Colonic mucosa (tissue), 4 donors: ENCODE measurements around the gene STK33. TPM values are rescaled to one million over a fixed set of nuclear protein-coding genes. Genes with fewer than 3 reads are reported as not detected.

Source experiments
- DNase-seq: peaks from one replicate; pipeline ENCODE4 v3.0.0-alpha.2; 2020
- H3K27ac ChIP-seq: fragments of 200-600 bp; one replicate; pipeline ENCODE4 v1.8.0; 2021
- H3K27me3 ChIP-seq: fragments of 200-600 bp; one replicate; pipeline ENCODE4 v1.8.0; 2021
- H3K36me3 ChIP-seq: fragments of 200-600 bp; one replicate; pipeline ENCODE4 v1.8.0; 2021
- H3K4me1 ChIP-seq: fragments of 200-600 bp; one replicate; pipeline ENCODE4 v1.8.0; 2021; ENCODE audit warnings: mild to moderate bottlenecking
- H3K4me3 ChIP-seq: fragments of 200-600 bp; one replicate; pipeline ENCODE4 v1.8.0; 2021
- H3K9ac ChIP-seq, 2 donors: one replicate each; pipeline ENCODE4 v1.7.0; 2013; ENCODE audit warnings: control low read depth in 2 of 2, low read depth in 2 of 2, low read length in 2 of 2
- H3K9me3 ChIP-seq: fragments of 200-600 bp; one replicate; pipeline ENCODE4 v1.8.0; 2021
- intact Hi-C: fragments of 100-400 bp; cut with DNase I; formaldehyde crosslinking; loops from one replicate; pipeline ENCODE4 v1.14.1; 2022
- total RNA-seq, 2 donors: library from RNA; stranded (reverse); fragmentation: NEBNext Ultra II Directional in 1 of 2; extraction: Animal tissue kit (Norgen Biotek cat#: 25700) in 1 of 2; gene quantifications; one replicate each; pipeline ENCODE4 v1.2.1, GENCODE V29; 2021
- TF ChIP-seq, protein P1 (sequence below): fragments of 200-600 bp; IDR thresholded peaks from one replicate; pipeline ENCODE4 v1.8.0; 2022; ENCODE audit warnings: antibody characterized with exemption, mild to moderate bottlenecking
- donor health status: healthy.
- donor health status: DM: no; HTN: no; CAD: no.
- donor health status: DM: no; HTN: no; CAD: no.

Gene STK33
- total RNA-seq, 2 donors from 2014 or later, result 3.7 to 4.1 TPM

DNA sequence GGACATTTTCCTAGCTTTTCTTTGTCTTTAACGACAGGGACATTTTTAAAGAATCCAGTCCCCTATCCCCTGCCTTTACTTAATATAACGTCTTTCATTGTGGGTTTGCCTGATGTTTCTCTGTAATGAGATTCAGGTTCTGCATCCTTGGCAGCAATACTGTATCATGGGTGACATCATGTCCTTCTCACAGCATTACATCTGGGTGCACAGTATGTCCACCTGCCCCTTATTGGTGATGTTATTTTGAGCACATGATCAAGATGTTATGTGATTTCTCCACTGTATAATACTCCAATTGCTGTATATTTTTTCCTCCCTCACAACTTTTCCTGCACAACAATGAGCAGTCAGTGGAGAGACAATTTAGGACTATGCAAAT lies 9.7 kb upstream of the STK33 start:
- intact Hi-C loops, result no loop called here
- TF ChIP-seq, protein P1, sequence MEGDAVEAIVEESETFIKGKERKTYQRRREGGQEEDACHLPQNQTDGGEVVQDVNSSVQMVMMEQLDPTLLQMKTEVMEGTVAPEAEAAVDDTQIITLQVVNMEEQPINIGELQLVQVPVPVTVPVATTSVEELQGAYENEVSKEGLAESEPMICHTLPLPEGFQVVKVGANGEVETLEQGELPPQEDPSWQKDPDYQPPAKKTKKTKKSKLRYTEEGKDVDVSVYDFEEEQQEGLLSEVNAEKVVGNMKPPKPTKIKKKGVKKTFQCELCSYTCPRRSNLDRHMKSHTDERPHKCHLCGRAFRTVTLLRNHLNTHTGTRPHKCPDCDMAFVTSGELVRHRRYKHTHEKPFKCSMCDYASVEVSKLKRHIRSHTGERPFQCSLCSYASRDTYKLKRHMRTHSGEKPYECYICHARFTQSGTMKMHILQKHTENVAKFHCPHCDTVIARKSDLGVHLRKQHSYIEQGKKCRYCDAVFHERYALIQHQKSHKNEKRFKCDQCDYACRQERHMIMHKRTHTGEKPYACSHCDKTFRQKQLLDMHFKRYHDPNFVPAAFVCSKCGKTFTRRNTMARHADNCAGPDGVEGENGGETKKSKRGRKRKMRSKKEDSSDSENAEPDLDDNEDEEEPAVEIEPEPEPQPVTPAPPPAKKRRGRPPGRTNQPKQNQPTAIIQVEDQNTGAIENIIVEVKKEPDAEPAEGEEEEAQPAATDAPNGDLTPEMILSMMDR, result no peak
- Histone ChIP-seq H3K9me3 (no peaks in the 10 kb centered on the region), H3K36me3 (no peaks in the 10 kb centered on the region), H3K27me3 (no peaks in the 10 kb centered on the region), H3K27ac (no peak overlapping the region), H3K4me3 (no peak overlapping the region), H3K4me1 (no peaks in the 10 kb centered on the region), H3K9ac (no peak overlapping the region)
- DNase-seq, result no peak

DNA sequence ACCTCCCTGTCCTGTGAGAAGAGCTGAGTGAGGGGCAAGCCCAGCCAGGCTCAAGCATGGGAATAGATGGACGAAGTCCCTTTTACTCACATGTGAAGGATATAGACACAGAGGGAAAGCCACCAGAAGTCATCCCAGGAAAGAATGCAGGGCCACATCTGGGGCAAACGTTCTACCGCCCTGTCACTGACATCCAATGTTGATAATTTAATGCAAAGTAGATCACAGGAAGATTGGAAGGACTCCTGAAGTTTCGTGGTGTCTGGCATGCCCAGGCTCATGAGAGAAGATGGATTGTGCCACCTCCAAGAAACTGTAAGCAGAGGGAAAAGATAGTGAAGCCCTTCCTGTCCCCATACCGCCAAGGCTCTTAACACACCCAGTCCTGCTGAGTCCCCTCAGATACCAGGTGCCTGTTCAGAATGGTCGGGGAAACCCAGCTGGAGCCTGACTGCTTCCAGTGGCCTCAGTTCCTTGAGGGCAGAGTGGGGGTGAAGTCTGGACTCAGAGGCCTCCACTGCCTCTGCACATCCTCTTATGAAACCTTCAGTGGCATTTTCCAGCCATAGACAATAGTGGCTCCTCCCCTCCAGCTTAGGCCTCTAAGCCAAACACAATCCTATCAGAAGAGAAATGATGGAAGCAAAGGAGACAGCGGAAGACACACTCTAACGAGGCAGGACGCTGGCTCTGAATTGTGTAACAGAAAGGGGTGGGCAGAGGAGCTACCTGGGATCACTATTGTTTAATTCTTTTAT lies 7.5 kb upstream of the STK33 start:
- no peaks in the 10 kb centered on the region for H3K9me3 ChIP-seq
- no peak overlapping the region for H3K9ac ChIP-seq
- no peak for DNase-seq
- no peaks in the 10 kb centered on the region for H3K27me3 ChIP-seq
- H3K4me1 ChIP-seq, result no peaks in the 10 kb centered on the region
- TF ChIP-seq, protein P1, result no peak
- H3K4me3 ChIP-seq, result no peak overlapping the region
- intact Hi-C loops, result no loop called here
- no peaks in the 10 kb centered on the region for H3K36me3 ChIP-seq
- no peak overlapping the region for H3K27ac ChIP-seq

DNA sequence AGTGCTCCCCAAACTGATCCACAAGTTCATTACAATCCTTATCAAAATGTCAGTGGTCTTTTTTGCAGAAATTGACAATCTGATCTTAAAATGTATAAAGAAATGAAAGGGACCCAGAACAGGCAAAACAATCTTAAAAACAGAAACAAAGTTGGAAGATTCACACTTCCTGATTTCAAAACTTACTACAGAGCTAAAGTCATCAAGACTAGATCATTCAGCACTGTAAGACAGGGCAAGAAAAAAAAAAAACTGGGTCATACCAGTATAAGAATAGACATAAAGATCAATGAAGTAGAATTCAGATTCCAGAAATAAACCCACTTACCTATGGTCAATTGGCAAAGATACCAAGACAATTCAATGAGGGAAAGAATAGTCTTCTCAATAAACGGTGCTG lies 4.5 kb upstream of the STK33 start:
- TF ChIP-seq, protein P1, result no peak
- H3K36me3 ChIP-seq, result no peaks in the 10 kb centered on the region
- peaks cover 8% of the 10 kb centered on the region for H3K27me3 ChIP-seq
- H3K27ac ChIP-seq, result no peak overlapping the region
- H3K4me1 ChIP-seq, result no peaks in the 10 kb centered on the region
- intact Hi-C loops, result no loop called here
- H3K4me3 ChIP-seq, result no peak overlapping the region
- H3K9me3 ChIP-seq, result no peaks in the 10 kb centered on the region
- no peak overlapping the region for H3K9ac ChIP-seq
- no peak for DNase-seq

DNA sequence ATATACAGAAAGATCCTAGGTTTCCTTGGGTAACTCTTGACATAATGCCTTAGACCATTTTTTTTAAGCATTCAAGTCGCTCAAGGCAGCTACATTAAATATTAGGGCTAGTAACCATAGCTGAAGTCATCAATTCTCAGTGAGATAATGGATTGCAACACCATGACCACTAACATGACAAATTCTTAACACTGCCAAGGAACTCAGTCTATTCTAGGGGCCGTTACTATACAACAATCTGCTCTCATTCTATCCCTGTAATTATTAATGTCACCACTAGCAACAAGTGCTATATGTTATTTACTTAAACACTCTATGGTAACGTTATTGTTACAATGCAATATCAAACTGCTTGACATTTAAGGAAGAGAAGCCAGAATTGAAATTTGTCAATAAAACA lies 3.2 kb upstream of the STK33 start:
- no peak overlapping the region for H3K9ac ChIP-seq
- H3K9me3 ChIP-seq, result no peaks in the 10 kb centered on the region
- H3K4me1 ChIP-seq, result no peaks in the 10 kb centered on the region
- no peaks in the 10 kb centered on the region for H3K36me3 ChIP-seq
- no peak overlapping the region for H3K4me3 ChIP-seq
- H3K27ac ChIP-seq, result no peak overlapping the region
- no peak for DNase-seq
- intact Hi-C loops, result no loop called here
- TF ChIP-seq, protein P1, result no peak
- H3K27me3 ChIP-seq, result peaks cover 8% of the 10 kb centered on the region

DNA sequence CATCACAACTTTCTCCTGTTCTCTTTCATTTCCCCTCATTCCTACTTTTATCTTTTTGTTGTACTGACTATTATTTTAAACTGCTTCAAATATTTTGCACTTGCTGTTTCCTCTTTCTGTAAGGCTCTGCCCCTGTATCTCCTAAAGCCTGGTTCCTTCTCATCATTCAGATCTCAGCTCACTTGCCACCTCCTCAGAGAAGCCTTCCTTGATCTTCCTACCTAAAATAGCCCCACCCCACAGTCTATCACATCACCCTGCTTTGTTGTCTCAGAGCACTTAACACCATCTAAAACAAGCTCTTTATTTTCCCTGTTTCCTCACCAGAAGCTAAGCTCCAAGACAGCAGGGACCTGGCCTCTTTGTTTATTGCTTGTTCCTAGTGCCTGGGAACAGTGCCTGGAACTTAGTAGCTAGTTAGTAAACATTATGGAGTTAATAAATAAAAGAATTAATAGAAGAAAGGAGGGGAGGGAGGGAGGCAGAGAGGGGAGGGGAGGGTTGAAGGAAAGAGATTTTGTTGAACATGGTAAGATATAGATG lies 2.5 kb upstream of the STK33 start:
- Histone ChIP-seq H3K36me3 (no peaks in the 10 kb centered on the region), H3K4me1 (no peaks in the 10 kb centered on the region), H3K27ac (no peak overlapping the region), H3K9me3 (no peaks in the 10 kb centered on the region), H3K27me3 (peaks cover 8% of the 10 kb centered on the region), H3K9ac (no peak overlapping the region), H3K4me3 (no peak overlapping the region)
- DNase-seq, result no peak
- TF ChIP-seq, protein P1, result no peak
- intact Hi-C loops, result no loop called here
